Measurements from ENCODE around the gene AIFM3.

AIFM3 gene

GRCh38 chr22:21025763-21026755 is 59.0 kb downstream of the AIFM3 start:
- H3K4me1 ChIP-seq (ENCODE audit: control insufficient read depth, insufficient read depth, low read length) = peaks cover 2% of the 10 kb centered on the region
- no peaks in the 10 kb centered on the region for H3K9me3 ChIP-seq (ENCODE audit: control insufficient read depth in 2 of 2, low read length in 2 of 2)
- H3K36me3 ChIP-seq (ENCODE audit: control insufficient read depth in 2 of 2, insufficient read depth in 2 of 2, low read length in 2 of 2) = no peaks in the 10 kb centered on the region
- no peak overlapping the region for H3K27ac ChIP-seq (ENCODE audit: low read length)
- H3K9ac ChIP-seq (ENCODE audit: low read length in 2 of 2) = no peak overlapping the region
- peaks cover 13 to 21% of the 10 kb centered on the region in 2 donors for H3K27me3 ChIP-seq (ENCODE audit: control insufficient read depth in 1 of 2, insufficient read depth in 2 of 2, low read length in 2 of 2)
- H3K4me3 ChIP-seq (ENCODE audit: low read length in 2 of 2) = no peak overlapping the region

DNA sequence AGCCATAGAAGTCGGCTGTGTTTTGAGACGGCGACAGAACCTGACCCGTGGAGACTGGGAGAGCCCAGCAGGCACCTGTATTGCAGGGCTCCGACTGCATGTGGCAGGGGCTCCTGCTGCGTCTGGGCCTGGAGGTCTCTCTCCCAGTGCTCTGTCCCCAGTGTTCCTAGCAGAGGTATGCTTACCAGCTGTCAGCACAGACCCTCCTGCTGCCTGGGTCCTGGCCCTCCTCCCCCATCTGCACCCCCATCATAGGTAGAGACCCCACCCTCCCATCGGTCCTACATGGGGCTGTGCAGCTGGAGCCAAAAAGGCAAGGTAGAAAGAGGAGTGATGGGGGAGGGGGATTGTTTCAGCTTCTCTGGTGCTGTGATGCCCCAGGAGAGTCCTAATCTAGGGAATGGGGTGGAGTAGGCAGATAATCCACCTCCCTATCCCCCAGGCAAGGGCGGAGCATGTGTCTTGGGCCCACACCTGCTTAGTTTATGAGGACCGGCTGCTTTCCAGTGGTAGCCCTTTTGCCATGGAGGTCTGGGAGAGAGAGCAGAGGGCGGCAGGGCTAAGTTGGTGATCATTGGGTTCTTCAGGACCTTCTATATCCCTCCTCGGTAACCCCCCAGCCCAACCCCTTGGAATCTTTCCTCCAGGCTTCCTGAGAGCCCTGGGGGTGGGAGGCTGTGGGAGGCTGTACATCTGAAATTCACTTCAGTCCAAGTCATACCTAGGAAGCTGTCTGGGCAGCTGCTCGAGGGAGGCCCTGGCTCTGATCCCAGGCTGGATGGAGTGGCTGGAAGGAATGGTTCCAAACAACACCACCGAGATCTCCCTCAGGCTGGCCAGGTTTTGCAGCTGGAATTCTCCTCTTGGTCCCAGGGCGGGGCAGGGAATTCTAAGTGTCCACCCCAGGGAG is 60.0 kb downstream of the AIFM3 start:
- Histone ChIP-seq H3K9ac (ENCODE audit: low read length in 2 of 2) (no peak overlapping the region), H3K4me1 (ENCODE audit: control insufficient read depth, insufficient read depth, low read length) (peaks cover 5% of the 10 kb centered on the region), H3K4me3 (ENCODE audit: low read length in 2 of 2) (no peak overlapping the region), H3K9me3 (ENCODE audit: control insufficient read depth in 2 of 2, low read length in 2 of 2) (no peaks in the 10 kb centered on the region), H3K27me3 (ENCODE audit: control insufficient read depth in 1 of 2, insufficient read depth in 2 of 2, low read length in 2 of 2) (peaks cover 21 to 30% of the 10 kb centered on the region in 2 donors), H3K36me3 (ENCODE audit: control insufficient read depth in 2 of 2, insufficient read depth in 2 of 2, low read length in 2 of 2) (no peaks in the 10 kb centered on the region), H3K27ac (ENCODE audit: low read length) (no peak overlapping the region)

DNA sequence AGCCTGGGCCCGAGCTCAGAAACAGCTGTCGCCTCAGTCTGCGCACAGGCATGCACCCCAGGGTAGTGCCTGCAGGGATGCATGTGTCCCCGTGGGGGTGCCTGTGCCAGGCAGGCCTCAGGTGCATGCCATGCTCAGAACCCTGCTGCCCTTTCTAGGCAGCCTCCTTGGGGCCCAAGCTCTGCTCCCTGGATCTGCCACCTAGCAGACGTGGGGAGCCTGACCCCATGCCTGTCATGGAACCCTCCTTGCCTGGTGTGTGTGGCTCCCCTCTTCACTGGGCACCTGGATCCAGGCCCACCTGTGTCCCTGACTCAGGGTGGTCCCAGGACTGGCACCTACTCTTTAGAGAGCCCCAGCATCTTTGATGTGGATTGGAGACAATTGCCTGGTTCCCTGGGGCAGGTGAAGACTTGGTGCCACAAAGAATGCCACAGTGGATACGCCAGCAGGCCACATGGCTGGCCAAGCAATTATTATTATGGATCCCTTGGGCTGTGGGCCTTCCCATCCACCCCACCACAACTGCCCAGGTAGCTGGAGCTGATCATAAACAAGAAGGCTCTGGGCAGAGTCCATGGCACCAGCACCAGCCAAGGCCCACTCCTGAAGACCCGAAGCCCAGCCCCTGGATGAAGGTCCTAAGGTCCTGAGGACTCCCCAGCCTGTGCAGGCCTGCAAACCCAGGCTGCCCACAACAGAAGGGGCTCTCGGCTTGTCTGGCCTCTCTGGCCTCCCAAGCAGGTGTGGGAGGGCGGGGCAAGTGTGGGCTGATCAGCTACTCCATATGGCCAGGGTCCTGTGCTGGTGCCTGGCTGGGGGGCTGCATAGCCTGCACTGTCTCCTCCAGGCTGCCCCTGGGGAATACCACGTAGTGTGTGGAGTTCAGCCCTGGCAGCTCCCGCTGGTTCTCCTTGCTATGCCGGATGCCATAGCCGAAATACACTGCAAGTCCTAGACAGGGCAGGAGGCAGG is 61.5 kb downstream of the AIFM3 start:
- H3K4me3 ChIP-seq (ENCODE audit: low read length in 2 of 2) = no peak overlapping the region
- no peaks in the 10 kb centered on the region for H3K9me3 ChIP-seq (ENCODE audit: control insufficient read depth in 2 of 2, low read length in 2 of 2)
- no peak overlapping the region for H3K27ac ChIP-seq (ENCODE audit: low read length)
- peaks cover 8% of the 10 kb centered on the region for H3K4me1 ChIP-seq (ENCODE audit: control insufficient read depth, insufficient read depth, low read length)
- H3K9ac ChIP-seq (ENCODE audit: low read length in 2 of 2) = no peak overlapping the region
- H3K27me3 ChIP-seq (ENCODE audit: control insufficient read depth in 1 of 2, insufficient read depth in 2 of 2, low read length in 2 of 2) = peaks cover 26 to 39% of the 10 kb centered on the region in 2 donors
- no peaks in the 10 kb centered on the region for H3K36me3 ChIP-seq (ENCODE audit: control insufficient read depth in 2 of 2, insufficient read depth in 2 of 2, low read length in 2 of 2)

GRCh38 chr22:21029486-21030025 is 62.5 kb downstream of the AIFM3 start:
- Histone ChIP-seq H3K27me3 (ENCODE audit: control insufficient read depth in 1 of 2, insufficient read depth in 2 of 2, low read length in 2 of 2) (peaks cover 26 to 39% of the 10 kb centered on the region in 2 donors), H3K4me1 (ENCODE audit: control insufficient read depth, insufficient read depth, low read length) (peaks cover 8% of the 10 kb centered on the region), H3K9me3 (ENCODE audit: control insufficient read depth in 2 of 2, low read length in 2 of 2) (no peaks in the 10 kb centered on the region), H3K27ac (ENCODE audit: low read length) (no peak overlapping the region), H3K36me3 (ENCODE audit: control insufficient read depth in 2 of 2, insufficient read depth in 2 of 2, low read length in 2 of 2) (no peaks in the 10 kb centered on the region), H3K9ac (ENCODE audit: low read length in 2 of 2) (no peak overlapping the region), H3K4me3 (ENCODE audit: low read length in 2 of 2) (no peak overlapping the region)

DNA sequence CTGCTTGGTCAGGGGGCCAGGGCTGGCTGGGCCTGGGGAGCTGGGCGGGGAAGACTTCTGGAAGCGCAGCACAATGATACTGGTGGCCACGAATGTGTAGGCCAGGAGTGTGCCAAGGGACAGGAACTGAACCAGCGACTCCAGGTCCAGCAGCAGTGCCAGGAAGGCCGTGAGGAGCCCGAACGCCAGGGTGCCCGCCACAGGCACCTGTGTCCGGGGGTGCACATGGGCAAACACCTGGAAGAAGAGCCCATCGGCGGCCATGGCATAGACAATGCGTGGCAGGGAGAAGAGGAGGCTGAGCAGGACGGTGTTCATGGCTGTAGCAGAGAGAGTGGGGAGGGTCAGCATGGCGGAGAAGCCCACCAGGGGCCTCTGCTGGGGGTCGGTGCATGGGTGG is 63.0 kb downstream of the AIFM3 start:
- Histone ChIP-seq H3K9me3 (ENCODE audit: control insufficient read depth in 2 of 2, low read length in 2 of 2) (no peaks in the 10 kb centered on the region), H3K36me3 (ENCODE audit: control insufficient read depth in 2 of 2, insufficient read depth in 2 of 2, low read length in 2 of 2) (no peaks in the 10 kb centered on the region), H3K4me1 (ENCODE audit: control insufficient read depth, insufficient read depth, low read length) (peaks cover 8% of the 10 kb centered on the region), H3K9ac (ENCODE audit: low read length in 2 of 2) (no peak overlapping the region), H3K27me3 (ENCODE audit: control insufficient read depth in 1 of 2, insufficient read depth in 2 of 2, low read length in 2 of 2) (peaks cover 26 to 39% of the 10 kb centered on the region in 2 donors), H3K27ac (ENCODE audit: low read length) (no peak overlapping the region), H3K4me3 (ENCODE audit: low read length in 2 of 2) (no peak overlapping the region)

Measured in stomach smooth muscle (tissue), 2 donors.